Measurements from ENCODE around the gene CD40.

Gene CD40

DNA sequence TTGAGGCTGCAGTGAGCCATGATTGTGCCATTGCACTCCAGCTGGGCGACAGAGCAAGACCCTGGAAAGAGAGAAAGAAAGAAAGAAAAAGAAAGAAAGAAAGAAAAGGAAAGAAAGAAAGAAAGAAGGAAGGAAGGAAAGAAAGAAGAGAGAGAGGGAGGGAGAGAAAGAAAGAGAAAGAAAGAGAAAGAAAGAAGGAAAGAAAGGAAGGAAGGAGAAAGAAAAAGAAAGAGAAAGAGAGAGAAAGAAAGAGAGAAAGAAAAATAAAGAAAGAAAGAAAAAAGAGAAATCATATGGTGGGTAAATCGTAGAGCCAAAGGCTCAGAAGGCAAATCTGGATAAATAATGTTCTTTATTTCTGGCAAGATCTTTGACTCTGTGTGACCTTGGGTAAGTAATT, 53.4 kb downstream of the CD40 start:
- H3K27ac ChIP-seq (ENCODE audit: low read length): no peak overlapping the region
- no peak overlapping the region for H3K9ac ChIP-seq (ENCODE audit: low read depth, low read length)
- H3K4me3 ChIP-seq (ENCODE audit: low read length): no peak overlapping the region
- no peaks in the 10 kb centered on the region for H3K36me3 ChIP-seq (ENCODE audit: insufficient read depth, low read depth, low read length)
- no peaks in the 10 kb centered on the region for H3K4me1 ChIP-seq (ENCODE audit: insufficient read depth, low read length)
- no peaks in the 10 kb centered on the region for H3K9me3 ChIP-seq (ENCODE audit: insufficient read depth, low read depth, low read length)
- peaks cover 63% of the 10 kb centered on the region for H3K27me3 ChIP-seq (ENCODE audit: insufficient read depth, low read length)

DNA sequence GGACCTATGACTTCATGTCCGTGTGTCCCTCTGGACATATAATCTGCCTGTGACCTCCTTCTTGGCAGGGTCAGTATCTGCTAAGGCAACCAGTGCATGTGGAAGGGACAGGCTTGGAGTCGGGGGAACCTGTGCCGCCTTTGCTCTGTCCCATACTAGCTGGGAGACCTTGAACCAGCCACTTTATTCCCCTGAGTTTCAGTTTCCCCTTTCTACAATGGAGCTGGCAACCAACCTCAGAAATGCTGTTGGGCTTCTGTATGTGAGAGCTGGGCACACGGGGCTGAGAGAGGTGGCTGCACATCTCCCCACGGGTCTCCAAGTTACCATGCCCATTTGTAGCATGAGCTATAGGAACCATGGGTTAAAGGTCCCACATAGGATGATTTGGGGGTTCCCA, 53.8 kb downstream of the CD40 start:
- H3K27me3 ChIP-seq (ENCODE audit: insufficient read depth, low read length): peaks cover 64% of the 10 kb centered on the region

DNA sequence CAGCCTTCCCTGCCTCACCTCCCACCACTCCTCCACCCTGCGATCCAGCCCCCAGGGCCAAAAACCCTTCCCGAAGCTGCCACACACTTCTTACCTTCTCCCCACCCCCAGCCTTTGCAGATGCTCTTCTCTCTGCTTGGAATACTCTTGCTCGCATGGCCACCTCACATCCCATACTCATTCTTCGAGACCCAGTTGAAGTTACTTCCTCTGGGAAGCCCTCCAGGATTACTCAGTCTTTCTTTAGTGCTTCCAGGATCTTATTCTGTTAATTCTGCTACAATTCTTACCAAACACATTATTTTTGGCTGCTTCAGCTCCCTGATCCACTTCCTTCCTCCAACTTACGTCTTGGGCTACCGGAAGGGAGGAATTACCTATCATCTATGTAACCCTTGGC, 54.3 kb downstream of the CD40 start:
- H3K36me3 ChIP-seq (ENCODE audit: insufficient read depth, low read depth, low read length): no peaks in the 10 kb centered on the region
- H3K4me3 ChIP-seq (ENCODE audit: low read length): no peak overlapping the region
- H3K27me3 ChIP-seq (ENCODE audit: insufficient read depth, low read length): peaks cover 64% of the 10 kb centered on the region
- H3K27ac ChIP-seq (ENCODE audit: low read length): no peak overlapping the region
- H3K9me3 ChIP-seq (ENCODE audit: insufficient read depth, low read depth, low read length): no peaks in the 10 kb centered on the region
- H3K9ac ChIP-seq (ENCODE audit: low read depth, low read length): no peak overlapping the region
- H3K4me1 ChIP-seq (ENCODE audit: insufficient read depth, low read length): no peaks in the 10 kb centered on the region

More for the DNA sequence above, 53.8 kb downstream of the CD40 start:
- no peak overlapping the region for H3K9ac ChIP-seq (ENCODE audit: low read depth, low read length)
- no peak overlapping the region for H3K4me3 ChIP-seq (ENCODE audit: low read length)
- H3K36me3 ChIP-seq (ENCODE audit: insufficient read depth, low read depth, low read length): no peaks in the 10 kb centered on the region
- no peaks in the 10 kb centered on the region for H3K4me1 ChIP-seq (ENCODE audit: insufficient read depth, low read length)
- no peak overlapping the region for H3K27ac ChIP-seq (ENCODE audit: low read length)
- H3K9me3 ChIP-seq (ENCODE audit: insufficient read depth, low read depth, low read length): no peaks in the 10 kb centered on the region

DNA sequence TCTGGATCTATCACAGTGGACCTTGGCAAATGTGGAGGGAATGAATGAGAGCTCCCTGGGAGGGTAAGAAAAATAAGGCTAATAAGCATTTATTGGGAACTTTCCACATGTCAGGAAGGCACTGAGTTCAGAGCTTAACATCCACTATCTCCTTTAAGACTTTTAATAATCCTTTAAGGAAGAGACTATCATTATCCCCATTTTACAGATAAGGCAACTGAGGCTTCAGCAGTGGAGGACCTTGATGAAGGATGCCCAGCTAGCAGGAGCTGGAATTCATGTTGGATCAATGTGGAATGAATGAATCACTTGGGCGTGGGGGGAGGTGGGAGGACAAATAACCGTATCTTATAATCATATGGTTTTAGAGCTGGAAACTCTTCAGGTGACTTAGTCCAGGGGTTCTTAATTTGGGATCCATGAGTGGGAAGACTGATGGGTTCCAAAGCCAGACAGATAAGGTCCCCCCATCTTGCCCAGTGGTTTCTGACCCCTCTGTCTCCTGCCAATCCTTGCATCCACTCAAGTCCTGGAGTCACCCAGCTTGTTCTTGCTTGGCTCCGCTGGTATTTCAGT, 54.9 kb downstream of the CD40 start:
- Histone ChIP-seq H3K9me3 (ENCODE audit: insufficient read depth, low read depth, low read length) (no peaks in the 10 kb centered on the region), H3K9ac (ENCODE audit: low read depth, low read length) (no peak overlapping the region), H3K36me3 (ENCODE audit: insufficient read depth, low read depth, low read length) (no peaks in the 10 kb centered on the region), H3K4me1 (ENCODE audit: insufficient read depth, low read length) (no peaks in the 10 kb centered on the region), H3K4me3 (ENCODE audit: low read length) (no peak overlapping the region), H3K27ac (ENCODE audit: low read length) (no peak overlapping the region), H3K27me3 (ENCODE audit: insufficient read depth, low read length) (peaks cover 64% of the 10 kb centered on the region)

DNA sequence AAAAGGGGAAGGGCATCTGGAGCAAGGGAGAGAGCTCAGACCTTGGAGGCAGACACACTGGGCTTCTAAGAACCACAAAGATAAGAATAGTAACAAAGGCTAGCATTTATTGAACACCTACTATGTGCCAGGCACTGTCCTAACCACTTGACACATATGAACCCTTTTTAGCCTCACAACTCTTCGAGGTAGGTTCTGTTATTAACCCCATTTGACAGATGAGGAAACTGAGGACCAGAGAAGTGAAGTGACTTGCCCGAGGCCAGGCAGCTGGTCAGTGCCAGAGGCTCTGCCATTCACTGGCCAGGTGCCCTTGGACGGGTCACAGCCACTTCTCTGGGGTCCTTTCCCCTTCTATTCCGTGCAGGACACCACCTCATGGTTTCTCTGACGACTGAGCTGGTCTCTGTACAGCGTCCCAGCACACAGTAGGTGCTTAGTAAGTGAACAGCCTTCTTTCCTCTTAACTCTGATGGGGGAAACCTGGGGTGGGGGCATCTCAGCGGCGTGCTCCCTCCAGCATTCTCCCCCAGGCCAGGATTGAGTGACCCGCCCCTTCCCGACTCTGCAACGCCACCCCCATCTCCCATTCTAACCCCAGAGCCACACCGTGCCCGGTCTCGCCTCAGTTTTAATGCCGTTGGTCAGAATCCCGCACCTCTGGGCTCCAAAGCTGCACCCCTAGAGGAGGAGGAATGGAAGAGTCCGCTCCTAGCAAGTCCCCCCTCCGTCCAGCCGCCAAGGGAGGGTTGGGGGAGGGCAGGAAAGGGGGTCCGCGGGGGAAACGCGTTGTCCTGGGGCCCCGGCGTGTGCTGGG, 55.7 kb downstream of the CD40 start:
- H3K27ac ChIP-seq (ENCODE audit: low read length): no peak overlapping the region
- H3K4me1 ChIP-seq (ENCODE audit: insufficient read depth, low read length): no peaks in the 10 kb centered on the region
- peak overlapping the region; percentile 35; the same call in 1 of the 2 replicates for H3K4me3 ChIP-seq (ENCODE audit: low read length)
- no peaks in the 10 kb centered on the region for H3K9me3 ChIP-seq (ENCODE audit: insufficient read depth, low read depth, low read length)
- H3K9ac ChIP-seq (ENCODE audit: low read depth, low read length): no peak overlapping the region
- peaks cover 64% of the 10 kb centered on the region for H3K27me3 ChIP-seq (ENCODE audit: insufficient read depth, low read length)
- H3K36me3 ChIP-seq (ENCODE audit: insufficient read depth, low read depth, low read length): no peaks in the 10 kb centered on the region

DNA sequence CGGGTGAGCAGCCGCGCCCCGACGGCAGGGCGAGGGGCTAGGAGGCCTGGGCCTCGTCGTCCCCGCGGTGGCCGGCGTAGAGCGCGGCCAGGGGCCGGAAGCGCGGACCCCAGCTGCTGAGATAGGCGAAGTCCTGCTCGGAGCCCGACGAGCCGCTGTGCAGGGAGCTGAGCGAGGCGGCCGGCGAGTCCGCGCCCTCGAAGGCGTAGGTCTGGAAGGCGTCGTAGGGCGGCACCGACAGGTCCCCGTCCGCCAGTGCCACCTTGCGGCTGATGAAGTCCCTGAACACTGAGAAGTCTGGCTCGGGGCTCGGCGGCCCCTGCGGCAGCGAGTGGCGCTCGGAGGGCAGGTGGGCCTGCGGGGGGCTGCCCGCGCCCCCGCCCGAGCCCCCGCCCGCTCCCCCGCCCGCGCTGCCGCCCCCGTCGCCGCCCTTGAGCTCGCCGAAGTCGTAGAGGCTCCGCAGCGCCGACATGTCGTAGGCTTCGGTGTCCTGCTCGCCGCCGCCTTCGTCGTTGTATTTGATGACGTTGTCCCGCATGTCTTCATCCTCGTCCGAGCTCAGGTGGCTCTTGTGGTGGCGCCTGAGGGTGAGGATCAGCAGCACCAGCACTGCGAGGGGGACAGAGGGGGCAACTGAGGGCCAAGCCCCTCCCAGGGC, 56.5 kb downstream of the CD40 start:
- no peaks in the 10 kb centered on the region for H3K36me3 ChIP-seq (ENCODE audit: insufficient read depth, low read depth, low read length)
- H3K4me3 ChIP-seq (ENCODE audit: low read length): peak overlapping the region; percentile 35; the same call in 1 of the 2 replicates
- H3K9ac ChIP-seq (ENCODE audit: low read depth, low read length): no peak overlapping the region
- no peaks in the 10 kb centered on the region for H3K4me1 ChIP-seq (ENCODE audit: insufficient read depth, low read length)
- no peak overlapping the region for H3K27ac ChIP-seq (ENCODE audit: low read length)
- H3K9me3 ChIP-seq (ENCODE audit: insufficient read depth, low read depth, low read length): no peaks in the 10 kb centered on the region
- H3K27me3 ChIP-seq (ENCODE audit: insufficient read depth, low read length): peaks cover 64% of the 10 kb centered on the region

DNA sequence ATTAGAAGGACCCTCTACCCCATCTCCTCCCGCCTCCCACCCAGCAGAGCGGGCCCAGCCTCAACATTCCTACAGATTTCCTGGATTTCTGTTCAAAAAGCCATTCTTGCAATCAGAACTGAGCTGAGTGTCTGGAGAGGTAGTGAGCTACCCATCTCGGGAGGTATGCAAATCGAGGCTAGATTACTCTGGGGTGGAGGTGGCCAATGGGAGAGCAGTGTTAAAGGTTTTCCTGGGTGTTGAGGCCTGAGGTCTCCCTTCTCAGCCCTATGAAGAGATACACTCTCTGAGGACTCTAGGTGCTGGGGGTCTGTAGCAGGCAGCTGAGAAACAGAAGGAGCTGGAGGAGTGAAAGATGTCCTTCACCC, 57.0 kb downstream of the CD40 start:
- Histone ChIP-seq H3K9ac (ENCODE audit: low read depth, low read length) (no peak overlapping the region), H3K4me3 (ENCODE audit: low read length) (peak overlapping the region; percentile 26; the same call in 1 of the 2 replicates), H3K27me3 (ENCODE audit: insufficient read depth, low read length) (peaks cover 62% of the 10 kb centered on the region), H3K36me3 (ENCODE audit: insufficient read depth, low read depth, low read length) (no peaks in the 10 kb centered on the region), H3K27ac (ENCODE audit: low read length) (no peak overlapping the region), H3K4me1 (ENCODE audit: insufficient read depth, low read length) (no peaks in the 10 kb centered on the region), H3K9me3 (ENCODE audit: insufficient read depth, low read depth, low read length) (no peaks in the 10 kb centered on the region)

DNA sequence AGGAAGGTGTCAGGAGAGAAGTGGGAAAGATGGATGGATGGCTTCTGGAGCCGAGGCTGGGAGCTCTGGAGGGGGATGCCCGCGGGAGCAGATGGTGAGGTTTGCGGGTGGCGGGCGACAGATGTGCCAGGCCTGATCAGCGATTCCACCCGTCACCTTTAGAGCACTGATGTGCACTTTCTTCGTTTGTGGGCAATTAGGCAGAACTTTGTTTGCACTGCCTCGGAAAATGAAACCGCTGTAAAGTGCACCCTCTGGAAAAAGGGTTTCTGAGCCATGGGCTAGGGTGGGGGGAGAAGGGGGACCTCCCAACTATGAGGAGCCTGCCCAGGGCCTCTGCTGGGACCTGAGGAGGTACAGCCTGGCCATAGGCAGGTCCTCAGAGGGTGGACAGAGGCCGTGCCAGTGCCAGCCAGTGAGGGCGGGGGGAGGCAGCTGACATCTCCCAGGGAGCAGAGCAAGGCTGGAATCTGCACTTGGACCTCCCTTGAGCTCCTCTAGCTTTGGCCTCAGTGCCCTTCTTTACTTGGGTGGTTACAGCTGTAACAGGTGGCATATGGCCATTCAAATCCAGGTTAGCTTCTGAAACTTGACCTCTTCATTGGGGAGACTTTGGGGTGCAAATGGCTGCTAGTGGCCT, 58.7 kb downstream of the CD40 start:
- Histone ChIP-seq H3K36me3 (ENCODE audit: insufficient read depth, low read depth, low read length) (no peaks in the 10 kb centered on the region), H3K4me1 (ENCODE audit: insufficient read depth, low read length) (no peaks in the 10 kb centered on the region), H3K4me3 (ENCODE audit: low read length) (no peak overlapping the region), H3K27ac (ENCODE audit: low read length) (no peak overlapping the region), H3K27me3 (ENCODE audit: insufficient read depth, low read length) (peaks cover 45% of the 10 kb centered on the region), H3K9ac (ENCODE audit: low read depth, low read length) (no peak overlapping the region), H3K9me3 (ENCODE audit: insufficient read depth, low read depth, low read length) (no peaks in the 10 kb centered on the region)

DNA sequence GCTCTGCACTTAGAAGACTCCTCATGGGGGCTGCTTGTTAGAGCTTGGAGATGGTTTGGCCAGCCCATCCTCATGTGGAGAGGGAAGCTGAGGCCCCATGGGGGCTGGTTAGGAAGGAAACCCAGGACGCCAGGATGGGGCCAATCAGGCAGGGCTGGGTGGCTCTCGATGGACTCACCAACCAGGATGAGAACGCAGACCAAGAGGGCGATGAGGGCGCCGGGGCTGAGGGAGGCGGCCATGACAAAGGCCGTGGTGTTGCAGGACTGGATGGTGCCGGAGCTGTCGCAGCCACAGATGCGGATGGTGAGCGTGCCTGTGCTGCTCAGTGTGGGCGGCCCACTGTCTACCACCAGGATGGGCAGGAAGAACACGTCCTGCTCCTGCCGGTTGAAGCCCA, 59.7 kb downstream of the CD40 start:
- Histone ChIP-seq H3K9me3 (ENCODE audit: insufficient read depth, low read depth, low read length) (no peaks in the 10 kb centered on the region), H3K36me3 (ENCODE audit: insufficient read depth, low read depth, low read length) (no peaks in the 10 kb centered on the region), H3K27me3 (ENCODE audit: insufficient read depth, low read length) (peaks cover 36% of the 10 kb centered on the region), H3K4me1 (ENCODE audit: insufficient read depth, low read length) (no peaks in the 10 kb centered on the region), H3K9ac (ENCODE audit: low read depth, low read length) (no peak overlapping the region), H3K27ac (ENCODE audit: low read length) (no peak overlapping the region), H3K4me3 (ENCODE audit: low read length) (no peak overlapping the region)

DNA sequence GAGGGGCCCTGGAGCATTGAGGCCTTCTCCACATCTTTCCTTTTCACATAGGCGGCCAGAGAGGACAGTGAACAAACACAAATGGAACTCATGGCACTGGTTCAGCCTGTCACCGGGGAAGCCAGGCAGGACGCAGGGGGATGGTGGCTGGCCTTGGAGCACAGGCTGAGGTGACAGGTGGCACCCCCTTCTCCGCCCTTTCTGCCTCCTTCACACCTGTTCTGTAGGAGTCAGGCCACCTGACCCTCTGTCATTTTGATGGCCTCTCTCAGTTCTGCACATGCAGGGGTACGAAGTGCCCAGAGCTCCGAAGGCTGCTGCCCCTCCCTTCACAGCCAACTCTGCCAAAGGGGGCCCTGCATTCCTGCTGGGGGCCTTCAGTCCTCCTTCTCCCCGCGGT, 60.8 kb downstream of the CD40 start:
- H3K27ac ChIP-seq (ENCODE audit: low read length): no peak overlapping the region
- no peak overlapping the region for H3K9ac ChIP-seq (ENCODE audit: low read depth, low read length)
- no peak overlapping the region for H3K4me3 ChIP-seq (ENCODE audit: low read length)
- peaks cover 25% of the 10 kb centered on the region for H3K27me3 ChIP-seq (ENCODE audit: insufficient read depth, low read length)
- no peaks in the 10 kb centered on the region for H3K9me3 ChIP-seq (ENCODE audit: insufficient read depth, low read depth, low read length)
- no peaks in the 10 kb centered on the region for H3K36me3 ChIP-seq (ENCODE audit: insufficient read depth, low read depth, low read length)
- no peaks in the 10 kb centered on the region for H3K4me1 ChIP-seq (ENCODE audit: insufficient read depth, low read length)
